Activated CD4-positive, alpha-beta memory T cell treated with anti-CD3 and anti-CD28 coated beads for 36 hours (primary cell): ENCODE measurements around the gene DUSP1. TPM values are rescaled to one million over a fixed set of nuclear protein-coding genes. Genes with fewer than 3 reads are reported as not detected.

ENCODE experiments used
- CTCF ChIA-PET: fragments of 350-600 bp; sonication (Branson Sonifier 250); formaldehyde crosslinking; loops from one replicate; lab custom pipeline; 2021; ENCODE audit warnings: antibody characterized with exemption, inconsistent platforms; lab: Charles Lee
- POLR2A ChIA-PET: fragments of 350-600 bp; sonication (Branson Sonifier 250); formaldehyde crosslinking; loops from one replicate; lab custom pipeline; 2021; ENCODE audit warnings: antibody characterized with exemption; lab: Charles Lee
- DNase-seq: peaks from one replicate; pipeline ENCODE4 v3.0.0-alpha.2; 2020
- H3K27ac Mint-ChIP-seq: one replicate; pipeline ENCODE4 v1.8.0; 2021; ENCODE audit warnings: mixed read lengths
- H3K27me3 Mint-ChIP-seq: one replicate; pipeline ENCODE4 v1.8.0; 2021; ENCODE audit warnings: mixed read lengths
- H3K36me3 Mint-ChIP-seq: one replicate; pipeline ENCODE4 v1.8.0; 2021; ENCODE audit warnings: mixed read lengths
- H3K4me1 Mint-ChIP-seq: one replicate; pipeline ENCODE4 v1.8.0; 2021; ENCODE audit warnings: low read depth, mixed read lengths
- H3K4me3 Mint-ChIP-seq: one replicate; pipeline ENCODE4 v1.8.0; 2021; ENCODE audit warnings: mild to moderate bottlenecking, mixed read lengths
- H3K9me3 Mint-ChIP-seq: one replicate; pipeline ENCODE4 v1.8.0; 2021; ENCODE audit warnings: mixed read lengths
- intact Hi-C: fragments of 100-400 bp; cut with micrococcal nuclease; formaldehyde crosslinking; loops from one replicate; pipeline ENCODE4 v1.15.1; 2023
- total RNA-seq, 2 experiments: library from RNA; stranded (reverse); gene quantifications; one replicate each; pipeline ENCODE4 v1.2.3, GENCODE V29; 2021

DUSP1 gene
- total RNA-seq, 2 experiments from 2014 or later: 10.6 to 10.7 TPM

GRCh38 chr5:172774561-172775315 is 3.7 kb upstream of the DUSP1 start:
- Mint-ChIP-seq H3K27me3 (no peaks in the 10 kb centered on the region), H3K4me1 (peaks cover 59% of the 10 kb centered on the region), H3K36me3 (no peaks in the 10 kb centered on the region), H3K4me3 (no peak overlapping the region), H3K27ac (peak overlapping the region; percentile 50), H3K9me3 (no peaks in the 10 kb centered on the region)
- POLR2A ChIA-PET: interaction anchor here (1.4 kb wide), 1 partner anchor 10 kb away, joined by 5 read pairs; no protein-coding TSS in a partner anchor
- CTCF ChIA-PET: interaction anchor here (1.0 to 1.8 kb wide), 3 partner anchors 10 to 58 kb away, joined by 3 to 5 read pairs (median 3); no protein-coding TSS in a partner anchor
- intact Hi-C loops: loop anchor here (5.0 to 10.0 kb wide), 6 partner anchors 78 to 1387 kb away; partner anchors contain the start of genes FBXW11, NPM1 and STC2
- no peak for DNase-seq

DNA sequence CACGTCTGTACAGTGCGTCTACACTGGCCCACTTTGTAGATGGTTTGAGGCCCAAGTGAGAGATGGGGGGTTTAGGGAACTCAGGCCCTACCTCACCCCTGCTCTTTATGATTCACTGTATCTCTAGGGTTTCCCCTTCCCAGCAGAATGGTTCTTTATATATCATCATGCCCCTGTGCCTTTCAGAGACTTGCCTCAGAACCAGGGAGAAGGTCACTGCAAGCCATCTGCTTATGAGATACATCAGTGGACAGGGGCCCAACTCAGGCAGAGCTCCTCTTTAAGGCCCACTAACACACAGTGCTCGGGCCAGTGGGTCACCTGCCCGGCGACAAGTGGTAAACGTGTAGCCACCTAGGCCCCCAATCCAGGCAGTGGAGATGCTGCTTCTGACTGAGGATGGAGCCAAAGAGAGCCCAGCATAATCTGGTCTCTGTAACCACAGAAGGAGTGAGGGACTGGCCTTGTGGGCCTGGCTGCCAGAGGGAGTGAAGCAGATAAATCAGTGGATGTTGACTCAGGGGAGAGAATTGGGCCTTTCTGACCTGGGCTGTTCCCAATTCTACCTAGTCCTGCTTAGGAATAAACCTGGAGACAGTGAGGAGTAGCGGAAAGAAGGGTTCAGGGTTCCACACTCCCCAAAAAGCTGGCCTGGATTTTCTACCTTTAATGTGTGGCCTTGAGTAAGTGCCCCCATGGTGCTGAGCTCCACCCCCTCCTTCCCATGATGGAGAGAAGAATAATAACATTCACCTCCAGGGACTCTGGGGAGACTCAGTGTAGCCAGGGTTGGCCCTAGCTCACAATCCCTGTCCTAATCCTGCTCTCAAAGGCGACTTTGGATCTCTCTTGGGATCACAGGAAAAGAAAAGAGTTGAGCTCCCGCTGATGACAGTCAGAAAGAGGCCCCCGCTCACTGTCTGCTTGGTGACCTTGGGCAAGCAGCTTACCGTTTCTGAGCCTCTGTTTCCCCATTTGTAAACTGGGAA is 2.8 kb upstream of the DUSP1 start:
- no peaks in the 10 kb centered on the region for H3K9me3 Mint-ChIP-seq
- intact Hi-C loops: loop anchor here (1.0 to 10.0 kb wide), 7 partner anchors 8 to 1386 kb away; partner anchors contain the start of genes FBXW11, NPM1 and STC2

GRCh38 chr5:172772112-172772906 is 1.3 kb upstream of the DUSP1 start:
- Mint-ChIP-seq H3K4me1 (peaks cover 65% of the 10 kb centered on the region), H3K27ac (peak overlapping the region; percentile 92), H3K36me3 (peaks cover 10% of the 10 kb centered on the region), H3K27me3 (no peaks in the 10 kb centered on the region), H3K4me3 (peak overlapping the region; percentile 81), H3K9me3 (no peaks in the 10 kb centered on the region)
- intact Hi-C loops: loop anchor here (1.0 to 10.0 kb wide), 9 partner anchors 35 to 1385 kb away; partner anchors contain the start of genes FBXW11, NPM1 and STC2
- CTCF ChIA-PET: interaction anchor here (0.6 to 5.0 kb wide), 20 partner anchors 10 to 492 kb away, joined by 3 to 47 read pairs (median 4); partner anchors contain the start of gene RPL26L1
- DNase-seq: peak; percentile 86
- POLR2A ChIA-PET: interaction anchor here (0.8 to 2.4 kb wide), 6 partner anchors 9 to 263 kb away, joined by 3 to 10 read pairs (median 5); partner anchors contain the start of gene ATP6V0E1

More for the DNA sequence above, 2.8 kb upstream of the DUSP1 start:
- peak overlapping the region; percentile 79 for H3K27ac Mint-ChIP-seq
- DNase-seq: peak; percentile 55
- peaks cover 69% of the 10 kb centered on the region for H3K4me1 Mint-ChIP-seq
- ChIA-PET POLR2A (interaction anchor here (1.4 kb wide), 1 partner anchor 9 kb away, joined by 5 read pairs; no protein-coding TSS in a partner anchor), CTCF (interaction anchor here (0.7 to 2.6 kb wide), 4 partner anchors 9 to 59 kb away, joined by 3 to 13 read pairs (median 4); no protein-coding TSS in a partner anchor)
- H3K4me3 Mint-ChIP-seq: peak overlapping the region; percentile 44
- no peaks in the 10 kb centered on the region for H3K27me3 Mint-ChIP-seq
- H3K36me3 Mint-ChIP-seq: peaks cover 5% of the 10 kb centered on the region

GRCh38 chr5:172771439-172772111 is 580 bp upstream of the DUSP1 start:
- DNase-seq: no peak
- peak overlapping the region; percentile 89 for H3K4me3 Mint-ChIP-seq
- H3K27me3 Mint-ChIP-seq: no peaks in the 10 kb centered on the region
- peaks cover 10% of the 10 kb centered on the region for H3K36me3 Mint-ChIP-seq
- H3K27ac Mint-ChIP-seq: peak overlapping the region; percentile 92
- CTCF ChIA-PET: interaction anchor here (0.6 to 5.0 kb wide), 24 partner anchors 10 to 245 kb away, joined by 3 to 47 read pairs (median 4); partner anchors contain the start of gene RPL26L1
- POLR2A ChIA-PET: interaction anchor here (0.6 to 2.4 kb wide), 12 partner anchors 17 to 598 kb away, joined by 3 to 14 read pairs (median 4); partner anchors contain the start of gene ATP6V0E1
- no peaks in the 10 kb centered on the region for H3K9me3 Mint-ChIP-seq
- intact Hi-C loops: loop anchor here (1.0 to 10.0 kb wide), 10 partner anchors 36 to 1384 kb away; partner anchors contain the start of genes ERGIC1, FBXW11, NPM1 and STC2
- peaks cover 63% of the 10 kb centered on the region for H3K4me1 Mint-ChIP-seq

- Mint-ChIP-seq H3K9me3 (no peaks in the 10 kb centered on the region), H3K36me3 (peaks cover 10% of the 10 kb centered on the region), H3K4me1 (peaks cover 67% of the 10 kb centered on the region), H3K27me3 (no peaks in the 10 kb centered on the region), H3K4me3 (peak overlapping the region; percentile 89), H3K27ac (peak overlapping the region; percentile 86)
- no peak for DNase-seq
- intact Hi-C loops: loop anchor here (1.0 to 10.0 kb wide), 8 partner anchors 64 to 1383 kb away; partner anchors contain the start of genes ERGIC1, FBXW11, NPM1 and STC2
- POLR2A ChIA-PET: interaction anchor here (0.6 to 2.4 kb wide), 12 partner anchors 9 to 597 kb away, joined by 3 to 14 read pairs (median 3); partner anchors contain the start of genes ERGIC1 and RPL26L1
- CTCF ChIA-PET: interaction anchor here (0.6 to 5.0 kb wide), 8 partner anchors 37 to 847 kb away, joined by 3 to 47 read pairs (median 5); no protein-coding TSS in a partner anchor
These were observed 671 bp downstream of the DUSP1 start for GRCh38 chr5:172770374-172770674.

DNA sequence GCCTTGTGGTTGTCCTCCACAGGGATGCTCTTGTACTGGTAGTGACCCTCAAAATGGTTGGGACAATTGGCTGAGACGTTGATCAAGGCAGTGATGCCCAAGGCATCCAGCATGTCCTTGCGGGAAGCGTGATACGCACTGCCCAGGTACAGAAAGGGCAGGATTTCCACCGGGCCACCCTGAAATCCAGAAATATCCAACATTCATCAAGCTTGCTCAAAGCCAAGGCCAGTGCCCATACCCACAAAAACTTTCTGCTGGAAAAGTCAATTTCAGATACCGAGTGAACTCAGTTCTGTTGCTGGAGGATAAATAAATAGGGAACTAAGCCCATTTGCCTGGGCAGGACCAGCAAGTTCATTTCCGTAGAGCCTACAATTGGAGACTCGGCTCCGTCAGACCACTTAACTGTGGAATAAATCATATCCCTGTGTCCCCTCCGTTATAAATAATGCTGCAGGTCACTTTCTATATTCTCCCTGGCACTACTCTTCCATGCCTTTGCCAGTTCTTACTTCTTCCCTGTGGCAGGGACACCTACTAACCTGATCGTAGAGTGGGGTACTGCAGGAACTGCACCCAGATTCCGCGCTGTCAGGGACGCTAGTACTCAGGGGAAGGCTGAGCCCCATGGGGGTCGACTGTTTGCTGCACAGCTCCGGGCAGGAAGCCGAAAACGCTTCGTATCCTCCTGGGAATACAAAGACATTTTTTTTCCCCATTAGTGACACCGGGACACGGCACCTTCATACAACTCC is 1.2 kb downstream of the DUSP1 start:
- H3K9me3 Mint-ChIP-seq: no peaks in the 10 kb centered on the region

DNA sequence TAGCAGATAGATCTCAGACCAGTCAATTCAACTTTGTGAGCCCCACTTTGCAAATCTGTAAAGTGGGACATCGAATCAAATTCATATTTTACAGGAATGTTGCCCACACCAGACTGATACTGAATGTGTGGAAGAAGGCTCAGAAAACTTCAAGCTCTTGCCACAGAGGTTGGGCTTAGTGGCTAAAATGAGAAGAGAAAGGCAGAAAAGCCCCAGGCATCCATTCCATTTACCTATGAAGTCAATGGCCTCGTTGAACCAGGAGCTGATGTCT is 1.7 kb downstream of the DUSP1 start:
- intact Hi-C loops: no loop called here
- H3K36me3 Mint-ChIP-seq: peaks cover 10% of the 10 kb centered on the region
- POLR2A ChIA-PET: interaction anchor here (2.4 kb wide), 1 partner anchor 65 kb away, joined by 11 read pairs; the partner anchor contains the start of gene ERGIC1

More for the DNA sequence above, 1.2 kb downstream of the DUSP1 start:
- H3K27ac Mint-ChIP-seq: peak overlapping the region; percentile 86
- no peak for DNase-seq
- ChIA-PET CTCF (interaction anchor here (0.6 to 5.0 kb wide), 7 partner anchors 38 to 847 kb away, joined by 3 to 47 read pairs (median 6); no protein-coding TSS in a partner anchor), POLR2A (interaction anchor here (0.6 to 2.4 kb wide), 6 partner anchors 9 to 583 kb away, joined by 3 to 14 read pairs (median 4); partner anchors contain the start of gene ERGIC1)
- no peaks in the 10 kb centered on the region for H3K27me3 Mint-ChIP-seq
- peak overlapping the region; percentile 89 for H3K4me3 Mint-ChIP-seq
- H3K36me3 Mint-ChIP-seq: peaks cover 10% of the 10 kb centered on the region
- intact Hi-C loops: loop anchor here (1.0 to 10.0 kb wide), 8 partner anchors 65 to 1382 kb away; partner anchors contain the start of genes ERGIC1, FBXW11, NPM1 and STC2
- H3K4me1 Mint-ChIP-seq: peaks cover 69% of the 10 kb centered on the region

DNA sequence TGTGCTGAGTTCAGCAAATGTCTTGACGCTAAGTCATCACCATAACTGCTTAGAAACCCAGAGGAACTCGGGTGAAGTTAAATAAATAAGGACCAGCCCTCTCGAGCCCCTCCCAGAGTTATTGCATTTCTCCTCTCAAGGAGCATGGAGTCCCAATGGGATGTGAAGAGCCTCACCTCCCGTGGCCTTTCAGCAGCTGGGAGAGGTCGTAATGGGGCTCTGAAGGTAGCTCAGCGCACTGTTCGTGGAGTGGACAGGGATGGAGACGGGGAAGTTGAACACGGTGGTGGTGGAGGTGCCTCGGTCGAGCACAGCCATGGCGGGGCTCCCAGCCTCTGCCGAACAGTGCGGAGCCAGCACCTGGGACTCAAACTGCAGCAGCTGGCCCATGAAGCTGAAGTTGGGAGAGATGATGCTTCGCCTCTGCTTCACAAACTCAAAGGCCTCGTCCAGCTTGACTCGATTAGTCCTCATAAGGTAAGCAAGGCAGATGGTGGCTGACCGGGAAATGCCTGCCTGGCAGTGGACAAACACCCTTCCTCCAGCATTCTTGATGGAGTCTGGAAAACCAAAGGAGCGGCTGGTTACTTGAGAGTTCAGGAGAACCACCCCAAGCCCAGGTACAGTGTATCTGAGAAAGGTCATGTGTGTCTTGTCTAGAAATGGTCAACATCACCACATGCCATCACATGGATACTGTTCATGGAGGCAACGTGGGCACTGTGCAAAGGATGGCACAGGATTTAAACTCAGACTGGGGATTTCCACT is 2.2 kb downstream of the DUSP1 start:
- POLR2A ChIA-PET: interaction anchor here (0.8 to 2.4 kb wide), 2 partner anchors 39 to 66 kb away, joined by 3 to 11 read pairs; partner anchors contain the start of gene ERGIC1
- intact Hi-C loops: no loop called here
- no peaks in the 10 kb centered on the region for H3K27me3 Mint-ChIP-seq
- no peak for DNase-seq
- peak overlapping the region; percentile 86 for H3K27ac Mint-ChIP-seq
- H3K4me1 Mint-ChIP-seq: peaks cover 63% of the 10 kb centered on the region
- peaks cover 10% of the 10 kb centered on the region for H3K36me3 Mint-ChIP-seq
- H3K4me3 Mint-ChIP-seq: peak overlapping the region; percentile 89
- CTCF ChIA-PET: interaction anchor here (1.1 to 5.0 kb wide), 3 partner anchors 52 to 55 kb away, joined by 4 to 47 read pairs (median 8); no protein-coding TSS in a partner anchor
- H3K9me3 Mint-ChIP-seq: no peaks in the 10 kb centered on the region

More for the DNA sequence above, 1.7 kb downstream of the DUSP1 start:
- Mint-ChIP-seq H3K4me1 (peaks cover 67% of the 10 kb centered on the region), H3K27ac (peak overlapping the region; percentile 86), H3K4me3 (peak overlapping the region; percentile 89), H3K9me3 (no peaks in the 10 kb centered on the region), H3K27me3 (no peaks in the 10 kb centered on the region)
- CTCF ChIA-PET: interaction anchor here (0.6 to 5.0 kb wide), 3 partner anchors 52 to 316 kb away, joined by 3 to 47 read pairs (median 8); no protein-coding TSS in a partner anchor
- DNase-seq: no peak
